Measurements from ENCODE around the gene ZNF564. TPM values are rescaled to one million over a fixed set of nuclear protein-coding genes. Genes with fewer than 3 reads are reported as not detected.

The ZNF564 gene
- polyA plus RNA-seq, 3 donors, result 1.0 to 8.4 (median 8.4) TPM

- H3K36me3 Mint-ChIP-seq, result peaks cover 51 to 83% of the 10 kb centered on the region in 2 donors
- Histone ChIP-seq H3K4me1 (ENCODE audit: control insufficient read depth in 1 of 2, insufficient read depth in 2 of 2, low read length in 2 of 2) (peaks cover 0 to 4% of the 10 kb centered on the region in 2 donors), H3K9ac (ENCODE audit: insufficient read depth, low read length, poor library complexity, severe bottlenecking) (no peak overlapping the region), H3K79me2 (ENCODE audit: insufficient read depth, low read length) (peaks cover 98% of the 10 kb centered on the region), H3K4me2 (replicated peaks; ENCODE audit: extremely low read depth, low read length, poor library complexity, severe bottlenecking) (no peak overlapping the region), H4K20me1 (ENCODE audit: insufficient read depth, low read length) (peaks cover 15% of the 10 kb centered on the region), H2AFZ (ENCODE audit: insufficient read depth, low read depth, low read length, poor library complexity, severe bottlenecking) (no peak overlapping the region), H3K27me3 (ENCODE audit: control insufficient read depth in 2 of 2, insufficient read depth in 2 of 2, low read length in 2 of 2) (no peaks in the 10 kb centered on the region), H3K36me3 (replicated peaks in 1 of 2; ENCODE audit: control insufficient read depth in 1 of 2, insufficient read depth in 2 of 2, low read length in 2 of 2) (peaks cover 13 to 89% of the 10 kb centered on the region in 2 donors), H3K9me3 (replicated peaks in 1 of 2; ENCODE audit: control insufficient read depth in 1 of 2, insufficient read depth in 1 of 2, low read length in 2 of 2) (peaks cover 72 to 87% of the 10 kb centered on the region in 2 donors), H3K27ac (ENCODE audit: low read depth in 1 of 2, low read length in 2 of 2) (no peak overlapping the region), H3K4me3 (replicated peaks in 1 of 3; ENCODE audit: low read depth in 2 of 3, low read length in 3 of 3) (no peak overlapping the region)
- peaks cover 15% of the 10 kb centered on the region for H3K4me1 Mint-ChIP-seq
- TF ChIP-seq, protein P1, sequence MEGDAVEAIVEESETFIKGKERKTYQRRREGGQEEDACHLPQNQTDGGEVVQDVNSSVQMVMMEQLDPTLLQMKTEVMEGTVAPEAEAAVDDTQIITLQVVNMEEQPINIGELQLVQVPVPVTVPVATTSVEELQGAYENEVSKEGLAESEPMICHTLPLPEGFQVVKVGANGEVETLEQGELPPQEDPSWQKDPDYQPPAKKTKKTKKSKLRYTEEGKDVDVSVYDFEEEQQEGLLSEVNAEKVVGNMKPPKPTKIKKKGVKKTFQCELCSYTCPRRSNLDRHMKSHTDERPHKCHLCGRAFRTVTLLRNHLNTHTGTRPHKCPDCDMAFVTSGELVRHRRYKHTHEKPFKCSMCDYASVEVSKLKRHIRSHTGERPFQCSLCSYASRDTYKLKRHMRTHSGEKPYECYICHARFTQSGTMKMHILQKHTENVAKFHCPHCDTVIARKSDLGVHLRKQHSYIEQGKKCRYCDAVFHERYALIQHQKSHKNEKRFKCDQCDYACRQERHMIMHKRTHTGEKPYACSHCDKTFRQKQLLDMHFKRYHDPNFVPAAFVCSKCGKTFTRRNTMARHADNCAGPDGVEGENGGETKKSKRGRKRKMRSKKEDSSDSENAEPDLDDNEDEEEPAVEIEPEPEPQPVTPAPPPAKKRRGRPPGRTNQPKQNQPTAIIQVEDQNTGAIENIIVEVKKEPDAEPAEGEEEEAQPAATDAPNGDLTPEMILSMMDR (IDR thresholded peaks at IDR 0.05), result no peak
- DNase-seq, result peak in 2 of 3 donors; percentile 4 to 20
- no peak overlapping the region for H3K4me3 Mint-ChIP-seq
- H3K27me3 Mint-ChIP-seq (ENCODE audit: low read depth in 3 of 3), result peaks cover 0 to 4% (median 0%) of the 10 kb centered on the region in 3 donors
- WGBS (ENCODE audit: insufficient coverage), result 80% methylated on average over 1 of the region's 1 CpG
- intact Hi-C loops (cut with micrococcal nuclease), result no loop called here
- H3K27ac Mint-ChIP-seq, result peak overlapping the region in 1 of 7 donors; percentile 72
- H3K9me3 Mint-ChIP-seq, result peaks cover 46 to 89% (median 79%) of the 10 kb centered on the region in 7 donors
Measured at GRCh38 chr19:12543855-12544254, 7.4 kb downstream of the ZNF564 start.

GRCh38 chr19:12527034-12527836 lies 24.0 kb downstream of the ZNF564 start:
- Histone ChIP-seq H4K20me1 (ENCODE audit: insufficient read depth, low read length) (no peaks in the 10 kb centered on the region), H3K79me2 (ENCODE audit: insufficient read depth, low read length) (peaks cover 27% of the 10 kb centered on the region), H3K27me3 (ENCODE audit: control insufficient read depth in 2 of 2, insufficient read depth in 2 of 2, low read length in 2 of 2) (no peaks in the 10 kb centered on the region), H3K4me1 (ENCODE audit: control insufficient read depth in 1 of 2, insufficient read depth in 2 of 2, low read length in 2 of 2) (no peaks in the 10 kb centered on the region), H2AFZ (ENCODE audit: insufficient read depth, low read depth, low read length, poor library complexity, severe bottlenecking) (no peak overlapping the region), H3K4me2 (replicated peaks; ENCODE audit: extremely low read depth, low read length, poor library complexity, severe bottlenecking) (no peak overlapping the region), H3K27ac (ENCODE audit: low read depth in 1 of 2, low read length in 2 of 2) (no peak overlapping the region), H3K4me3 (replicated peaks in 1 of 3; ENCODE audit: low read depth in 2 of 3, low read length in 3 of 3) (peak overlapping the region in 1 of 3 experiments; percentile 65), H3K9me3 (replicated peaks in 1 of 2; ENCODE audit: control insufficient read depth in 1 of 2, insufficient read depth in 1 of 2, low read length in 2 of 2) (peaks cover 76 to 98% of the 10 kb centered on the region in 2 donors), H3K9ac (ENCODE audit: insufficient read depth, low read length, poor library complexity, severe bottlenecking) (no peak overlapping the region), H3K36me3 (replicated peaks in 1 of 2; ENCODE audit: control insufficient read depth in 1 of 2, insufficient read depth in 2 of 2, low read length in 2 of 2) (peaks cover 41 to 80% of the 10 kb centered on the region in 2 donors)
- Mint-ChIP-seq H3K27me3 (ENCODE audit: low read depth in 3 of 3) (peaks cover 0 to 3% (median 0%) of the 10 kb centered on the region in 3 donors), H3K27ac (no peak overlapping the region), H3K9me3 (peaks cover 67 to 100% (median 96%) of the 10 kb centered on the region in 7 donors), H3K4me3 (no peak overlapping the region), H3K4me1 (no peaks in the 10 kb centered on the region), H3K36me3 (peaks cover 58 to 74% of the 10 kb centered on the region in 2 donors)
- no peak for DNase-seq
- 100% methylated on average over 1 of the region's 8 CpGs for WGBS (ENCODE audit: insufficient coverage)
- TF ChIP-seq, protein P1 (IDR thresholded peaks at IDR 0.05), result no peak
- intact Hi-C loops (cut with micrococcal nuclease), result no loop called here

Data from CD14-positive monocyte (primary cell).